Activated T-helper 1 cell treated with anti-CD3 and anti-CD28 coated beads, Interleukin-12 subunit alpha, Interleukin-12 subunit beta, Interleukin-2, Interleukin-4 antibody, amounts not matched to agents 30 ng/mL and 10 ng/mL and 1 ng/mL, durations not matched to agents 14 hours and 24 hours and 36 hours (primary cell): ENCODE data around the gene SPAG16. TPM values are rescaled to one million over a fixed set of nuclear protein-coding genes. Genes with fewer than 3 reads are reported as not detected.

ENCODE experiments used
- DNase-seq: peaks from one replicate; pipeline ENCODE4 v3.0.0; 2021; ENCODE audit warnings: low spot score
- H3K27ac Mint-ChIP-seq: one replicate; pipeline ENCODE4 v1.8.0; 2021; ENCODE audit warnings: mild to moderate bottlenecking, mixed read lengths
- H3K27me3 Mint-ChIP-seq: one replicate; pipeline ENCODE4 v1.8.0; 2022; ENCODE audit warnings: mild to moderate bottlenecking, moderate library complexity, mixed read lengths; ENCODE audit not compliant: insufficient read depth
- H3K36me3 Mint-ChIP-seq: one replicate; pipeline ENCODE4 v1.8.0; 2021; ENCODE audit warnings: low read depth, mixed read lengths
- H3K4me1 Mint-ChIP-seq: one replicate; pipeline ENCODE4 v1.8.0; 2021; ENCODE audit warnings: low read depth, mixed read lengths
- H3K4me3 Mint-ChIP-seq: one replicate; pipeline ENCODE4 v1.8.0; 2021; ENCODE audit warnings: mild to moderate bottlenecking, moderate library complexity, mixed read lengths
- H3K9me3 Mint-ChIP-seq: one replicate; pipeline ENCODE4 v1.8.0; 2021; ENCODE audit warnings: mixed read lengths
- intact Hi-C: fragments of 100-400 bp; cut with micrococcal nuclease; formaldehyde crosslinking; loops from one replicate; pipeline ENCODE4 v1.15.1; 2024
- total RNA-seq: library from RNA; stranded (reverse); gene quantifications from 2 replicates; pipeline ENCODE4 v1.2.3, GENCODE V29; 2022

The SPAG16 gene
- total RNA-seq, 1 donor from 2014 or later, result 7.3 TPM

DNA sequence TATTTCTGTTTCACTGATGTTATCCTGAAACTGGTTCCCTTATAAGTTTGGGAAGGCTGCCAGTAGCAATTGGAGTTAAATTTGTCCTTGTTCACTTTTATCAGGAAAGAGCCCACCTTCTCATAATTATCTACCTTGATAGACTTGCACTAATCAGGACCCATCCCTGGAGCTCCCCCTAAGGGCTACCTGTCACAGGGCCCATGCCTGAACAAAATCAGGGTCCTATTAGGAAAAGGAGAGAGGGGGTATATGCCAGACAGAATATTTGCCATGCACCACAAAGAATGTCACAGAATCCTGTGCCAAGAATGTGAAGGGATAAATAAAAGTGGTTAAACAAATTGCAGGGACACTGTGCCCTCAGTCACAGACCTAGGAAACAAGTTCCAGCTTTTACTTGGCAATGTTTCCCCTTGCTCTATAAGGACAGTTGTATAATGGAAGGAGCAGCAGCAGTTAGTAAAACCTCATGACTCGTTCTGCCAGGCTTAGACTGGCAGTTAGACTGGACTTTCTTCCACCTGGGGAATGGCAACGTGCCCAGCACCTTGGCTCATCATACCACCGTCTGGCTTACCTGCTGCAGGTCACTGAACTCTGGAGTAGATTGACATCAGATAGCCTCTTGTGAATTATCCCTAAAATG, 1094.3 kb downstream of the SPAG16 start:
- no peak for DNase-seq
- no peak overlapping the region for H3K27ac Mint-ChIP-seq
- no peaks in the 10 kb centered on the region for H3K9me3 Mint-ChIP-seq
- H3K4me1 Mint-ChIP-seq, result no peaks in the 10 kb centered on the region
- intact Hi-C loops, result no loop called here
- H3K4me3 Mint-ChIP-seq, result no peak overlapping the region
- H3K36me3 Mint-ChIP-seq, result no peaks in the 10 kb centered on the region
- no peaks in the 10 kb centered on the region for H3K27me3 Mint-ChIP-seq

DNA sequence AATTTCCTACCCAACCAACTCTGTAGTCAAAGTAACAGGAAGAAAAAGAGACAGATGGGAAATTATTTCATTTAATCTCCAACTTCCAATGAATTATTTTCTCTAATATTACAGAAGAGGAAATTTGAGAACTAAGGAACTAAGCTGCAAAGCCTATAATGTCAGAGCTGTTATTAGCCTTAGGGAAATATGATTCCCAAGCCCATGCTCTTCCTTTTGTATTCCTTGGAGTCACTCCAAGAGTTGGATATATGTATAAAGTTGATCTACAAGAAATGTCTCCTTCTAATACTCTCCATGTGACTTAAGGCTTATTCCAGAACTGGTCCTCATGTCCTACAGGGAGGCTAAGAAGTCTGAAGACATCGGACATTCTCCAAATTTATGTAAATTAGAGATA, 1095.0 kb downstream of the SPAG16 start:
- intact Hi-C loops, result no loop called here
- Mint-ChIP-seq H3K36me3 (no peaks in the 10 kb centered on the region), H3K9me3 (no peaks in the 10 kb centered on the region), H3K27me3 (no peaks in the 10 kb centered on the region), H3K27ac (no peak overlapping the region), H3K4me1 (no peaks in the 10 kb centered on the region), H3K4me3 (no peak overlapping the region)
- no peak for DNase-seq

DNA sequence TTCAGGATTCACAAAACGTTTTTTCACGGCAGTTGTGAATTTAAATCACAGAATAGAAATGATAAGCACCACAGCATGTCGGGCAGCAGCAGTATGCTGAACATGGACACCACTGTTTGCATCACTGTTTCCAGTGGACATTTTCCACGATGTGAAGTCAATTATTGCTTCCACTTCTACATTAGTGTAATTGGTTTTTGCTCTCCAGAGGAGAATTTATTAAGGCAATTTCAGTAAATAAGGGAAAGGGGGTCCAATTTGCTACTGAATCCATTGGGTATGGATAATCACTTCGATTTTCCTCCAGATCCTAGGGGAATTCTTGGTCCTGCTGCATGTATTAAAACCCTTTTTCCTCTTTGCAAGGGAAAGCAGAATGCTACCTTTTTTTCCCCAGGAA, 1096.4 kb downstream of the SPAG16 start:
- H3K4me1 Mint-ChIP-seq, result no peaks in the 10 kb centered on the region
- no peaks in the 10 kb centered on the region for H3K27me3 Mint-ChIP-seq
- intact Hi-C loops, result no loop called here
- no peaks in the 10 kb centered on the region for H3K36me3 Mint-ChIP-seq
- no peak overlapping the region for H3K27ac Mint-ChIP-seq
- no peaks in the 10 kb centered on the region for H3K9me3 Mint-ChIP-seq
- DNase-seq, result no peak
- no peak overlapping the region for H3K4me3 Mint-ChIP-seq

DNA sequence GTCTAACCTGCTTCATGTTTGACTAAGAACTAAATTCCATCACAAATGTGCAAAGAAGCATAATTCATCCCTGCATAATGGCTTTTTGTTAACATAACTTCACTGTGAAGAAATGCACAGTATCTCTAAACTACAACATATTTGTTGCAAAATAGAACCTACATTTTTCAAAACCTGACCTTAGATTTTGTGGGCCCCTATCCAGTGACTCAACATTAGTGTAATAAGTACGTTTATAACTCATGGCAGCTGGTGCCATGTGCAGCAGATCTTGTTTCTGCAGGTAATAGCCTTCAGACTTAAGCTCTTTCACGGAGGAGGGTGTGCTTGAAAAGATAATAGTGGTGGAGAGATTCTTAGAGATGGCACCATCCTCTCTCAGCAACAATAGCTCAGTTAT, 1098.0 kb downstream of the SPAG16 start:
- Mint-ChIP-seq H3K27me3 (no peaks in the 10 kb centered on the region), H3K27ac (no peak overlapping the region)

DNA sequence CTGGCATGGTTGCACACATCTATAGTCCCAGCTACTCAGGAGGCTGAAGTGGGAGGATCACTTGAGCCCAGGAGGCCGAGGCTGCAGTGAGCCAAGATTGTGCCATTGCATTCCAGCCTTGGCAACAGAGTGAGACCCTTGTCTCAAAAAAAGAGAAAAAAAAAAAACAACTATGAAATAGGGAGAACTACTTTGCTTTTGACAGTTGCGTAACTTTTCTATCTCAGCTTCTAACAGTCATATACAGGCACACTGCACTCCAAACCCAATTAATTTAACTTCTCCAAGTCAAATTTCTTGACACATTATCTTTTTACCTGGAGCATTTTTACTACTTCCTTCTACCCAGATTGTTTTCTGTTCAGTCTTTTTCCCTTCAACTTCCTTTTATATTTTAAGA, 1102.5 kb downstream of the SPAG16 start:
- Mint-ChIP-seq H3K36me3 (no peaks in the 10 kb centered on the region), H3K4me1 (no peaks in the 10 kb centered on the region), H3K27me3 (no peaks in the 10 kb centered on the region), H3K4me3 (no peak overlapping the region), H3K9me3 (no peaks in the 10 kb centered on the region), H3K27ac (no peak overlapping the region)
- intact Hi-C loops, result no loop called here
- DNase-seq, result no peak

More for the DNA sequence above, 1098.0 kb downstream of the SPAG16 start:
- Mint-ChIP-seq H3K4me3 (no peak overlapping the region), H3K9me3 (no peaks in the 10 kb centered on the region), H3K4me1 (no peaks in the 10 kb centered on the region), H3K36me3 (no peaks in the 10 kb centered on the region)
- intact Hi-C loops, result no loop called here
- no peak for DNase-seq

DNA sequence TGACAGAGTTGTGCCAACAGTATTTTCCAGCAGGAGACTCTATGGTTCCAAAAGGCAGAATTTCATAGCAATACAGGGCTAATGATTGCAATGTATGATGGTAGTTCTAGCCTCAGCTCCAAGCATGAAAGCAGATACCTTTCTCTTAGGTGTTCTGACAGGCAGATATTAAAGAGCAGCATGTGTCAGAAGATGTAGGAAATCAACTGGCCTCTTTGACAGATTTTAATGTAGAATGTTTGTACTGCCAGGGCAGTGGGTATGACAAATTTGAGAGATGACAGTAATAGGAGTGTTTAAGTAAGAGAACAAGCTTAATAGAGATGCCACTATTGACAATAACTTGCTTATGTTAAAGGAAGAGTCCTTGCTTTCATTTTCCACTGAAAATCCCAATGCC, 1105.1 kb downstream of the SPAG16 start:
- Mint-ChIP-seq H3K4me3 (no peak overlapping the region), H3K9me3 (no peaks in the 10 kb centered on the region), H3K27ac (no peak overlapping the region), H3K4me1 (no peaks in the 10 kb centered on the region), H3K36me3 (no peaks in the 10 kb centered on the region), H3K27me3 (no peaks in the 10 kb centered on the region)
- intact Hi-C loops, result no loop called here
- DNase-seq, result no peak

DNA sequence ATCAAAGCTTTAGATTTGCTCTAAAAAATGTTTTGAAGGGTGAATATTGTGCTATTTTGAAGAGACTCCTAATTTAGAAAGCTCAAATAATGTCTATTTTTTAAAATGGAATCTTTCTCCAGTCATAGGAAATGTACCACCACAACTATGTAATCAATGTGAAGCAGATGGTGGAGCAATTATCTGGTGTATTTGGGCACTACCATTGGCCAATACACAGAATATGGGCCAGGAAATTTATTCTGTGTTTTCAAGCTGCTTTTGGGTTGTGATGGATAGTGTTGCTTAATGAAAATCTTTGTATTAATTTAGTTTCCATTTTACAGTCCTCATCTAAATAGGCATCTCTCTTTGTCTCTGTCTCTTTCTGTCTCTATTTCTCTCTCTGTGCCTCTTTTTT, 1109.5 kb downstream of the SPAG16 start:
- intact Hi-C loops, result no loop called here
- Mint-ChIP-seq H3K27ac (no peak overlapping the region), H3K4me1 (no peaks in the 10 kb centered on the region)

DNA sequence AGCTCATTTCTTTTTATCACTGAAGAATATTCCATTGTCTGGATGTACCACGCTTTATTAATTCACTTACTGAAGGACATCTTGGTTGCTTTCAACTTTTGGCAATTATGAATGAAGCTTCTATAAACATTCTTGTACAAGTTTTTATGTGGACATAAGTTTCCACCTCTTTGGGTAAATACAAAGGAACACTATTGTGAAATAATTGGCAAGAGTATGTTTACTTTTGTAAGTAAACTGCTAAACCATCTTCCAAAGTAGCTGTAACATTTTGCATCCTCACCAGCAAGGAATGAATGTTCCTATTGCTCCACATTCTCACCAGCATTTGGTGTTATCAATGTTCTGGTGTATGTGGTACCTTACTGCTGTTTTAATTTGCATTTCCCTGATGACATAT, 1110.8 kb downstream of the SPAG16 start:
- Mint-ChIP-seq H3K27ac (no peak overlapping the region), H3K27me3 (no peaks in the 10 kb centered on the region), H3K9me3 (no peaks in the 10 kb centered on the region), H3K36me3 (no peaks in the 10 kb centered on the region), H3K4me1 (no peaks in the 10 kb centered on the region), H3K4me3 (no peak overlapping the region)
- intact Hi-C loops, result no loop called here
- DNase-seq, result no peak

More for the DNA sequence above, 1109.5 kb downstream of the SPAG16 start:
- Mint-ChIP-seq H3K9me3 (no peaks in the 10 kb centered on the region), H3K27me3 (no peaks in the 10 kb centered on the region), H3K36me3 (no peaks in the 10 kb centered on the region), H3K4me3 (no peak overlapping the region)
- DNase-seq, result no peak

DNA sequence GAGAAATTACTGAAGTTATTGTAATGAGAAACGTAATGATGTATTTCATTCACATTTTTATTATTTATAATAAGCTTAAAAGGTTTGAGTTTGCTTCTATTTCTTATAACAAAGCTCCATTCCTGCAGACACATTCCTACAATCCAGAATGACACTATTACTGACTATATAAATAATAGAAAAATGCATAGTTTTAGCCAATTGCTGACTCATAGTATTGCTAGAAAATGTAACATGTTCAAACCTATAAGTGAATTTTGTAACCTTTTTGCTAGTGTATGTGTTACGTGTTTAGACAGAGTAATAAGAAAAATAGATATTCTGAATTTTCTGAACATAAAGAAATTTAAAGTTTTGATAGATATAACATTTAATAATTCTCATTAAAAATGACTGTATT, 1117.3 kb downstream of the SPAG16 start:
- Mint-ChIP-seq H3K36me3 (no peaks in the 10 kb centered on the region), H3K4me1 (no peaks in the 10 kb centered on the region), H3K4me3 (no peak overlapping the region), H3K27me3 (no peaks in the 10 kb centered on the region), H3K27ac (no peak overlapping the region), H3K9me3 (no peaks in the 10 kb centered on the region)
- no peak for DNase-seq
- intact Hi-C loops, result no loop called here

DNA sequence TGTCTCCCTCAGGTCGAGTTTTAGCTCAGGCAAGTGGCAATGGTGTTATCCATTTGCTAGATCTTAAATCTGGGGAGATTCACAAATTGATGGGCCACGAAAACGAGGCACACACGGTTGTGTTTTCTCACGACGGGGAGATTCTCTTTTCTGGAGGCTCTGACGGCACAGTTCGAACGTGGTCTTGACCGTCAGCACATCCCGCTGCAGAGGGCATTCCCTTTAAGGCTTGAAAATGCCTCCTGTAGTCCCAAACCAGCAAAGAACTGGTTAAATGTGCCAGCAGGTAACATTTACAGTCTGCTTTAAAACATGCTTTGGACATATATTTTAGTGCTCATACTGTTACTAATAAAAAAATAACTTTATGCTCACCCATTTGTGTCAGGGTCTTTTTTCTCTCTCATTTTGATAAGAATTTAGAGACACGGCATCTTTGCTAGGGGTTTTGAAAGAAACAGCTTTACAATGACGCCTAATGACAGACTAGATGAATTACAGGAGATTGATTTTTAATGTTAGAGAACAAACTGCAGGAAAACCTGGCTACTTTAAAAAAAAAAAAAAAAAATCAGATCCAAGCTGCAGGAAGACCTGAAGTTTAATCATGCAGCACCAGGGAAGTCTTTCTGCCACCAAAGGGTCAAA, 1126.0 kb downstream of the SPAG16 start:
- no peaks in the 10 kb centered on the region for H3K4me1 Mint-ChIP-seq
- no peaks in the 10 kb centered on the region for H3K9me3 Mint-ChIP-seq
- H3K36me3 Mint-ChIP-seq, result no peaks in the 10 kb centered on the region
- intact Hi-C loops, result no loop called here
- H3K27me3 Mint-ChIP-seq, result no peaks in the 10 kb centered on the region
- H3K4me3 Mint-ChIP-seq, result no peak overlapping the region
- no peak for DNase-seq
- no peak overlapping the region for H3K27ac Mint-ChIP-seq

DNA sequence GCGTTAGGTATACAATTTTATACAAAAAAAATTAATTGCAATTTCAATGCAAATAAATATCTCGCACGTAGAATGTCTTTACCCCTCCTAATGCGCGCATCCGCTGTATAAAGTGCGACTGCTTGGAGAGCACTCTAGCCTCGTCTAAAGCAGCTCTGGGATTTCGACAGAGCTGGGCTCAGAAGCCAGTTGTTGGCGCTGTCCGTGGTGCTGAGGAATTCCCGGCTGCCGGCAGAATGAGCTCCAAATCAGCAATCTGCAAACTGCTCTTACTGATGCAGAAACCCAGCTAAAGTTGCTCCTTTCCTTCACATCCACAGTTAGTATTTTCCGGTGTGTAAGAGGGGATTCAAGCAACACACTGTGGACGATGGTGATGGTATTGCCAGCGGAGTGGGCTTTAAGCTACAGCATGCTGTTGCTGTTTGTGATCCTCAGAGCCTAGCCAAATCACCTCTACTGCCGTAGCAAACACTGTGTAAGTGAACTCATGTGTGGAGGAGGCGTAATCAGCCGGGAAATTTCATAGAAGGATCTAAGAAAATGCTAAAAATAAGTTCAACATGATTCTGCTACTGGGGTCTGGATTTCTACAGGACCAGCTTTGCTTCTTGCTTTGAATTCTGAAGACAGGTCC, 1126.8 kb downstream of the SPAG16 start, which contains the start of gene VWC2L:
Gene VWC2L, plus strand, starts transcription at position 137 of the 637 bp plus-strand sequence. CDS start 3,140 bp downstream, outside the sequence.
- H3K27ac Mint-ChIP-seq, result no peak within 1 kb of the TSS
- H3K4me3 Mint-ChIP-seq, result no peak within 1 kb of the TSS
- peak; percentile 10 for DNase-seq
- intact Hi-C loops, result no loop called here
- H3K4me1 Mint-ChIP-seq, result no peaks in the 10 kb centered on the region
- no peaks in the 10 kb centered on the region for H3K36me3 Mint-ChIP-seq
- H3K27me3 Mint-ChIP-seq, result no peaks in the 10 kb centered on the region
- no peaks in the 10 kb centered on the region for H3K9me3 Mint-ChIP-seq

DNA sequence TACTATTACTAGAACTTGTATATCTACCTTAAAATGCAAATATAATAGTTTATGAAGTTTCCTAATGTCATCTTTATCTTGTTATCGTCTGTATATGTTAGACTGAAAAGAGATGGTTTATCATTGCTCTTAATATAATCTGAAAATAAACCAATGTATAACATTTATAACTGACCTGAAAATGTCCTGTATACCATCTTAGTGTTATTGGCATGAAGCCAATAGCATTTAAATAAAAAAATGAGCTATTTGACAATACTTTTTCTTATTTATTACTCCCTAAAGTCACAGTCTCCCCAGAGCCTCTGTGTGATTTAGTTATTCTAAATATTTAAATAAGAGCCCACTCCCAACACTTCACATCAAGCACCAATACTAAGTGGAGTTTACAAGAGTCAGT, 1128.4 kb downstream of the SPAG16 start:
- Mint-ChIP-seq H3K9me3 (no peaks in the 10 kb centered on the region), H3K4me1 (no peaks in the 10 kb centered on the region), H3K4me3 (no peak overlapping the region)

DNA sequence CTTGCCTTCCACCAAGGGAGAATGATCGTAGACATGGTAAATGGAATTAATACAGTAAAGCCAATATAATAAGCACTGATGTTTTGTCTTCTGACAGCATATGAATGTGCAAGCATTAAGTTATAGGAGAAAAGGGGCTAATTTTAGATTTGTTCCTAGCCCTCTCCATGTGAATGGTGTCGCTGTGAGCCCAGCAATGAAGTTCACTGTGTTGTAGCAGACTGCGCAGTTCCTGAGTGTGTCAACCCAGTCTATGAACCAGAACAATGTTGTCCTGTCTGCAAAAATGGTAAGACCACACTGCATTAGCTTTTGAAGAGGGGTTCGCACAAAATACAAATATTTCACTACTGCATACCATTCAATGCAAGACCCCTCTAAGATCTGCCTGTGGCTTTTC, 1152.2 kb downstream of the SPAG16 start:
- no peak for DNase-seq
- H3K27ac Mint-ChIP-seq, result no peak overlapping the region
- intact Hi-C loops, result no loop called here
- no peaks in the 10 kb centered on the region for H3K36me3 Mint-ChIP-seq
- H3K9me3 Mint-ChIP-seq, result no peaks in the 10 kb centered on the region
- no peaks in the 10 kb centered on the region for H3K4me1 Mint-ChIP-seq
- no peak overlapping the region for H3K4me3 Mint-ChIP-seq
- H3K27me3 Mint-ChIP-seq, result no peaks in the 10 kb centered on the region

More for the DNA sequence above, 1128.4 kb downstream of the SPAG16 start:
- Mint-ChIP-seq H3K27ac (no peak overlapping the region), H3K36me3 (no peaks in the 10 kb centered on the region), H3K27me3 (no peaks in the 10 kb centered on the region)
- intact Hi-C loops, result no loop called here
- DNase-seq, result no peak
